ENCODE measurements around the gene FBXO21.

The FBXO21 gene

GRCh38 chr12:117139025-117139717 is 51.1 kb downstream of the FBXO21 start:
- no peak for DNase-seq (ENCODE audit: low read depth in 2 of 2)

- no peak for DNase-seq (ENCODE audit: low read depth in 2 of 2)
These were observed 55.5 kb downstream of the FBXO21 start for GRCh38 chr12:117134721-117135120.

- DNase-seq (ENCODE audit: low read depth in 2 of 2): no peak
These were observed 56.2 kb downstream of the FBXO21 start for GRCh38 chr12:117134059-117134458.

GRCh38 chr12:117130801-117131200 is 59.5 kb downstream of the FBXO21 start:
- DNase-seq (ENCODE audit: low read depth in 2 of 2): no peak

GRCh38 chr12:117129391-117129790 is 60.9 kb downstream of the FBXO21 start:
- no peak for DNase-seq (ENCODE audit: low read depth in 2 of 2)

- no peak for DNase-seq (ENCODE audit: low read depth in 2 of 2)
These were observed 62.1 kb downstream of the FBXO21 start for GRCh38 chr12:117127933-117128823.

- no peak for DNase-seq (ENCODE audit: low read depth in 2 of 2)
These were observed 63.9 kb downstream of the FBXO21 start for GRCh38 chr12:117126335-117126734.

GRCh38 chr12:117125767-117126166 is 64.5 kb downstream of the FBXO21 start:
- no peak for DNase-seq (ENCODE audit: low read depth in 2 of 2)

- no peak for DNase-seq (ENCODE audit: low read depth in 2 of 2)
These were observed 65.0 kb downstream of the FBXO21 start for GRCh38 chr12:117125272-117125613.

- no peak for DNase-seq (ENCODE audit: low read depth in 2 of 2)
These were observed 65.6 kb downstream of the FBXO21 start for GRCh38 chr12:117124421-117125271.

- no peak for DNase-seq (ENCODE audit: low read depth in 2 of 2)
These were observed 68.8 kb downstream of the FBXO21 start for GRCh38 chr12:117121441-117121840.

- DNase-seq (ENCODE audit: low read depth in 2 of 2): no peak
These were observed 69.5 kb downstream of the FBXO21 start for GRCh38 chr12:117120787-117121186.

GRCh38 chr12:117119592-117120198 is 70.6 kb downstream of the FBXO21 start:
- no peak for DNase-seq (ENCODE audit: low read depth in 2 of 2)

- no peak for DNase-seq (ENCODE audit: low read depth in 2 of 2)
These were observed 71.3 kb downstream of the FBXO21 start for GRCh38 chr12:117118838-117119591.

- DNase-seq (ENCODE audit: low read depth in 2 of 2): no peak
These were observed 75.5 kb downstream of the FBXO21 start for GRCh38 chr12:117114784-117115183.

GRCh38 chr12:117113231-117113630 is 77.0 kb downstream of the FBXO21 start:
- DNase-seq (ENCODE audit: low read depth in 2 of 2): no peak

- no peak for DNase-seq (ENCODE audit: low read depth in 2 of 2)
These were observed 78.3 kb downstream of the FBXO21 start for GRCh38 chr12:117111821-117112595.

GRCh38 chr12:117111386-117111785 is 78.9 kb downstream of the FBXO21 start:
- no peak for DNase-seq (ENCODE audit: low read depth in 2 of 2)

- DNase-seq (ENCODE audit: low read depth in 2 of 2): no peak
These were observed 80.2 kb downstream of the FBXO21 start for GRCh38 chr12:117109943-117110635.

- DNase-seq (ENCODE audit: low read depth in 2 of 2): no peak
These were observed 84.4 kb downstream of the FBXO21 start for GRCh38 chr12:117105902-117106301.
